NK-92 treated with Interleukin-12 subunit alpha and Interleukin-12 subunit beta, amount 100 ng/mL, for 24 hours (cell line): Measurements from ENCODE around the gene DYNC1I1.

ENCODE experiments used
- DNase-seq: peaks from one replicate; lab custom pipeline; 2025; lab: John Stamatoyannopoulos, UW

Gene DYNC1I1

GRCh38 chr7:95793658-95794057, 21.3 kb downstream of the DYNC1I1 start:
- no peak for DNase-seq

GRCh38 chr7:95794917-95795515, 22.7 kb downstream of the DYNC1I1 start:
- no peak for DNase-seq

GRCh38 chr7:95796617-95797016, 24.3 kb downstream of the DYNC1I1 start:
- DNase-seq, result no peak

- no peak for DNase-seq
These were observed 26.1 kb downstream of the DYNC1I1 start for GRCh38 chr7:95798401-95798930.

GRCh38 chr7:95800787-95801186, 28.4 kb downstream of the DYNC1I1 start:
- DNase-seq, result no peak

- no peak for DNase-seq
These were observed 29.9 kb downstream of the DYNC1I1 start for GRCh38 chr7:95802270-95802669.

GRCh38 chr7:95804052-95804451, 31.7 kb downstream of the DYNC1I1 start:
- no peak for DNase-seq

GRCh38 chr7:95805909-95806308, 33.6 kb downstream of the DYNC1I1 start:
- DNase-seq, result no peak

GRCh38 chr7:95808396-95808795, 36.0 kb downstream of the DYNC1I1 start:
- DNase-seq, result no peak

GRCh38 chr7:95811846-95812445, 39.6 kb downstream of the DYNC1I1 start:
- no peak for DNase-seq

- DNase-seq, result no peak
These were observed 42.4 kb downstream of the DYNC1I1 start for GRCh38 chr7:95814721-95815120.

GRCh38 chr7:95817866-95818640, 45.7 kb downstream of the DYNC1I1 start:
- no peak for DNase-seq

- no peak for DNase-seq
These were observed 48.4 kb downstream of the DYNC1I1 start for GRCh38 chr7:95820778-95821177.

- no peak for DNase-seq
These were observed 50.4 kb downstream of the DYNC1I1 start for GRCh38 chr7:95822717-95823116.

GRCh38 chr7:95824616-95825015, 52.3 kb downstream of the DYNC1I1 start:
- DNase-seq, result no peak

- no peak for DNase-seq
These were observed 56.8 kb downstream of the DYNC1I1 start for GRCh38 chr7:95828824-95829790.

GRCh38 chr7:95840953-95841950, 68.9 kb downstream of the DYNC1I1 start:
- DNase-seq, result no peak

- DNase-seq, result no peak
These were observed 70.9 kb downstream of the DYNC1I1 start for GRCh38 chr7:95843286-95843685.

- no peak for DNase-seq
These were observed 72.7 kb downstream of the DYNC1I1 start for GRCh38 chr7:95845007-95845406.

- DNase-seq, result no peak
These were observed 74.7 kb downstream of the DYNC1I1 start for GRCh38 chr7:95847061-95847460.

- DNase-seq, result no peak
These were observed 87.1 kb downstream of the DYNC1I1 start for GRCh38 chr7:95859429-95859828.
